Neural cell (in vitro differentiated cells): ENCODE data around the gene TUBA1A. TPM values are rescaled to one million over a fixed set of nuclear protein-coding genes. Genes with fewer than 3 reads are reported as not detected.
"Not testable (repeated sequence)": the region's sequence is repeated elsewhere in the genome, so short reads cannot be mapped to it uniquely, and the experiment has no call there.

ENCODE experiments used
- H2AFZ ChIP-seq: fragments of 200-600, 300-800 bp; sonication (generic), shearing (Covaris generic); 2 replicates; pipeline ENCODE4 v1.6.0; 2014; ENCODE audit warnings: low read depth, mild to moderate bottlenecking, antibody characterized with exemption, low read length, moderate library complexity
- H3F3A ChIP-seq: fragments of 200-600 bp; shearing (Covaris generic); 2 replicates; pipeline ENCODE4 v1.6.1; 2016; ENCODE audit warnings: mild to moderate bottlenecking, moderate library complexity, mixed read lengths, antibody characterized with exemption, low read length; ENCODE audit not compliant: insufficient read depth, poor library complexity, severe bottlenecking
- H3K27ac ChIP-seq: fragments of 200-600, 300-800 bp; sonication (generic), shearing (Covaris generic); 2 replicates; pipeline ENCODE4 v1.5.1; 2014; ENCODE audit warnings: mild to moderate bottlenecking, low read length, moderate library complexity
- H3K27me3 ChIP-seq: fragments of 300-800, 200-600 bp; sonication (generic), shearing (Covaris generic); 2 replicates; pipeline ENCODE4 v1.6.0; 2014; ENCODE audit warnings: mild to moderate bottlenecking, low read depth, low read length, moderate library complexity; ENCODE audit not compliant: insufficient read depth
- H3K36me3 ChIP-seq: fragments of 300-800, 200-600 bp; sonication (generic), shearing (Covaris generic); 2 replicates; pipeline ENCODE4 v1.5.1; 2014; ENCODE audit warnings: mild to moderate bottlenecking, antibody characterized with exemption, low read length, moderate library complexity; ENCODE audit not compliant: insufficient read depth
- H3K4me2 ChIP-seq: fragments of 300-800, 200-600 bp; sonication (generic), shearing (Covaris generic); 2 replicates; pipeline ENCODE4 v1.6.0; 2014; ENCODE audit warnings: mild to moderate bottlenecking, low read length
- H3K4me3 ChIP-seq: fragments of 300-800, 200-600 bp; sonication (generic), shearing (Covaris generic); 2 replicates; pipeline ENCODE4 v1.5.1; 2014; ENCODE audit warnings: mild to moderate bottlenecking, low read length, moderate library complexity
- H3K79me2 ChIP-seq: fragments of 200-600 bp; shearing (Covaris generic); replicated peaks from 2 replicates; pipeline ENCODE4 v1.6.0; 2014; ENCODE audit warnings: mild to moderate bottlenecking, low read length, moderate library complexity; ENCODE audit not compliant: insufficient read depth
- H3K9ac ChIP-seq: fragments of 300-800, 200-600 bp; sonication (generic), shearing (Covaris generic); 2 replicates; pipeline ENCODE4 v1.6.1; 2016; ENCODE audit warnings: mild to moderate bottlenecking, low read length, mixed read lengths
- H3K9me2 ChIP-seq: fragments of 200-600 bp; shearing (Covaris generic); 2 replicates; pipeline ENCODE4 v1.6.1; 2016; ENCODE audit warnings: mild to moderate bottlenecking, low read length, mixed read lengths; ENCODE audit not compliant: insufficient read depth
- H3K9me3 ChIP-seq: fragments of 200-600, 300-800 bp; sonication (generic), shearing (Covaris generic); 2 replicates; pipeline ENCODE4 v1.6.1; 2016; ENCODE audit warnings: mild to moderate bottlenecking, mixed run types, low read length, moderate library complexity, mixed read lengths
- H4K20me1 ChIP-seq: fragments of 200-600 bp; shearing (Covaris generic); 2 replicates; pipeline ENCODE4 v1.6.1; 2016; ENCODE audit warnings: mild to moderate bottlenecking, mixed run types; ENCODE audit not compliant: insufficient read depth
- CTCF ChIP-seq: fragments of 450-650 bp; IDR thresholded peaks from 2 replicates; pipeline ENCODE4 v1.5.1; 2014; ENCODE audit warnings: antibody characterized with exemption, mild to moderate bottlenecking, moderate library complexity; ENCODE audit not compliant: poor library complexity, severe bottlenecking
- EP300 ChIP-seq: fragments of 450-650 bp; conservative IDR thresholded peaks from 2 replicates; pipeline ENCODE4 v1.6.1; 2014; ENCODE audit warnings: antibody characterized with exemption, mild to moderate bottlenecking, moderate library complexity; ENCODE audit not compliant: poor library complexity, severe bottlenecking
- EZH2 ChIP-seq: fragments of 200-600, 300-800 bp; shearing (Covaris generic), sonication (generic); IDR thresholded peaks from 2 replicates; pipeline ENCODE4 v1.6.1; 2014; ENCODE audit warnings: antibody characterized with exemption, low read length, borderline replicate concordance, mild to moderate bottlenecking; ENCODE audit not compliant: insufficient read depth, poor library complexity, severe bottlenecking
- MXI1 ChIP-seq: fragments of 450-650 bp; conservative IDR thresholded peaks from 2 replicates; pipeline ENCODE4 v1.6.1; 2014; ENCODE audit warnings: antibody characterized with exemption, mild to moderate bottlenecking; ENCODE audit not compliant: poor library complexity, severe bottlenecking
- POLR2AphosphoS5 ChIP-seq: IDR thresholded peaks from 2 replicates; pipeline ENCODE4 v1.6.1; 2012
- RAD21 ChIP-seq: fragments of 450-650 bp; conservative IDR thresholded peaks from 2 replicates; pipeline ENCODE4 v1.6.1; 2014; ENCODE audit warnings: antibody characterized with exemption, mild to moderate bottlenecking, moderate library complexity
- REST ChIP-seq: IDR thresholded peaks from 2 replicates; pipeline ENCODE4 v1.6.1; 2012; ENCODE audit warnings: borderline replicate concordance
- SMC3 ChIP-seq: fragments of 450-650 bp; conservative IDR thresholded peaks from 2 replicates; pipeline ENCODE4 v1.6.1; 2014; ENCODE audit warnings: antibody characterized with exemption, mild to moderate bottlenecking, moderate library complexity; ENCODE audit not compliant: poor library complexity
- TAF1 ChIP-seq: IDR thresholded peaks from 2 replicates; pipeline ENCODE4 v1.6.1; 2012; ENCODE audit warnings: low read depth
- polyA plus RNA-seq: library from polyadenylated mRNA; depleted of rRNA; stranded (reverse); fragments of >200 nt; gene quantifications from 2 replicates; pipeline ENCODE4 v1.2.3, GENCODE V29; 2014

Gene TUBA1A
- polyA plus RNA-seq, 1 donor from 2014 or later = 14,333 TPM

- no peak overlapping the region for H3K27ac ChIP-seq
Observed at GRCh38 chr12:49212572-49212971, 23.7 kb upstream of the TUBA1A start.

GRCh38 chr12:49210703-49211102 lies 21.8 kb upstream of the TUBA1A start:
- not testable (repeated sequence) for H3K9me2 ChIP-seq, H4K20me1 ChIP-seq, H3K4me3 ChIP-seq, H3F3A ChIP-seq, H2AFZ ChIP-seq, H3K36me3 ChIP-seq, H3K4me2 ChIP-seq, H3K9ac ChIP-seq, H3K27ac ChIP-seq, H3K27me3 ChIP-seq, H3K9me3 ChIP-seq, H3K79me2 ChIP-seq

More at GRCh38 chr12:49212572-49212971, 23.7 kb upstream of the TUBA1A start:
- TF ChIP-seq REST = no peak
- TF ChIP-seq EZH2 = no peak
- TF ChIP-seq RAD21 = no peak
- TF ChIP-seq MXI1 = no peak
- TF ChIP-seq POLR2AphosphoS5 = no peak
- no peak for TF ChIP-seq TAF1
- TF ChIP-seq EP300 = no peak
- TF ChIP-seq SMC3 = no peak
- TF ChIP-seq CTCF = no peak
- Histone ChIP-seq H3K27me3 (no peaks in the 10 kb centered on the region), H2AFZ (no peak overlapping the region), H3F3A (no peaks in the 10 kb centered on the region), H3K9ac (no peak overlapping the region), H3K9me2 (no peaks in the 10 kb centered on the region), H3K36me3 (no peaks in the 10 kb centered on the region), H4K20me1 (no peaks in the 10 kb centered on the region), H3K9me3 (no peaks in the 10 kb centered on the region), H3K4me2 (no peak overlapping the region), H3K4me3 (no peak overlapping the region), H3K79me2 (peaks cover 7% of the 10 kb centered on the region)

DNA sequence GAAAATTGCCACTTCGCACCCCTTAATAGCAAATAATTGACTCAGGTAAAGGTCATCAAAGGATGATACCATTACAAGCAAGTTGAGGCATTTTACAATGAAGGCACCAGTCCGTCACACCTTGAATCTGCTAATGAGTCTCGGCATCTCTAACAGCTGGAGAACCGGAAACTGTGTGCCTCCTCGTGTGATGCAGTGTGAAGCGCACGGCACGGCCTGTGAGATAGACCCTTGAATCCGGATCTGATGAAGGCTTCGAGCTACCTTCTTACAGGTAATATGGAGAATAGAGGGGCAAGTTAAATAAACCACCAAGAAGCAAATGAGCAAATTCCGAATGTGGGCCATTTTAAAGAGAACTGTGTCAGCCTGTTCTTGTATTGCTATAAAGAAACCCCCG lies 19.8 kb upstream of the TUBA1A start:
- H3K27ac ChIP-seq = peak overlapping the region; percentile 13
- H3K27me3 ChIP-seq = no peaks in the 10 kb centered on the region
- H3F3A ChIP-seq = no peaks in the 10 kb centered on the region
- H3K4me2 ChIP-seq = no peak overlapping the region
- H3K4me3 ChIP-seq = no peak overlapping the region
- no peak overlapping the region for H2AFZ ChIP-seq
- H3K9me3 ChIP-seq = no peaks in the 10 kb centered on the region
- no peaks in the 10 kb centered on the region for H4K20me1 ChIP-seq
- no peaks in the 10 kb centered on the region for H3K36me3 ChIP-seq
- no peak for TF ChIP-seq MXI1
- no peak for TF ChIP-seq TAF1
- TF ChIP-seq CTCF = no peak
- no peak for TF ChIP-seq EZH2
- no peak for TF ChIP-seq REST
- no peak for TF ChIP-seq EP300
- TF ChIP-seq RAD21 = no peak
- TF ChIP-seq POLR2AphosphoS5 = no peak
- no peak for TF ChIP-seq SMC3
- H3K9me2 ChIP-seq = no peaks in the 10 kb centered on the region
- H3K79me2 ChIP-seq = peaks cover 23% of the 10 kb centered on the region
- H3K9ac ChIP-seq = no peak overlapping the region
